ENCODE data around the gene MALL.
A peak's percentile ranks its signal among the peaks of the same experiment; 100 is the strongest.
"Not testable (repeated sequence)": the region's sequence is repeated elsewhere in the genome, so short reads cannot be mapped to it uniquely, and the experiment has no call there.

Gene MALL

DNA sequence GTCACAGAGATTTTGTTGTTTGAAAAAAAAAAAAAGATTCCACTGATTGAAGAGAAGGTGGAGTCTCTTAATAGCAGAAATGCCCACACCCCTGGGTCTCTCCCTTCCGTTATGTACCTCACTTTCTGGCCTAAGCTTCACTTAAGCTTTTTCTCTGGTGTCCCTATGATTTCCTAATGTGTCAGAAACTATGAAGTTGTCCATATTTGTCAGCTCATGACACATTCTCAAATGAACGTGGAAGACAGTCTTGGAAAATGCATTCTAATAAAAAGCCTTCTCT, 5.4 kb upstream of the MALL start:
- TF ChIP-seq, protein P1, sequence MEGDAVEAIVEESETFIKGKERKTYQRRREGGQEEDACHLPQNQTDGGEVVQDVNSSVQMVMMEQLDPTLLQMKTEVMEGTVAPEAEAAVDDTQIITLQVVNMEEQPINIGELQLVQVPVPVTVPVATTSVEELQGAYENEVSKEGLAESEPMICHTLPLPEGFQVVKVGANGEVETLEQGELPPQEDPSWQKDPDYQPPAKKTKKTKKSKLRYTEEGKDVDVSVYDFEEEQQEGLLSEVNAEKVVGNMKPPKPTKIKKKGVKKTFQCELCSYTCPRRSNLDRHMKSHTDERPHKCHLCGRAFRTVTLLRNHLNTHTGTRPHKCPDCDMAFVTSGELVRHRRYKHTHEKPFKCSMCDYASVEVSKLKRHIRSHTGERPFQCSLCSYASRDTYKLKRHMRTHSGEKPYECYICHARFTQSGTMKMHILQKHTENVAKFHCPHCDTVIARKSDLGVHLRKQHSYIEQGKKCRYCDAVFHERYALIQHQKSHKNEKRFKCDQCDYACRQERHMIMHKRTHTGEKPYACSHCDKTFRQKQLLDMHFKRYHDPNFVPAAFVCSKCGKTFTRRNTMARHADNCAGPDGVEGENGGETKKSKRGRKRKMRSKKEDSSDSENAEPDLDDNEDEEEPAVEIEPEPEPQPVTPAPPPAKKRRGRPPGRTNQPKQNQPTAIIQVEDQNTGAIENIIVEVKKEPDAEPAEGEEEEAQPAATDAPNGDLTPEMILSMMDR (IDR thresholded peaks at IDR 0.05; ENCODE audit: extremely low read depth, insufficient read depth, missing control alignments): no peak
- no peak for DNase-seq (ENCODE audit: low spot score)
- in situ Hi-C loops (cut with MboI; ENCODE audit: low pct_unique_long_range_greater_than_20kb, low sequenced_read_pairs, unreplicated experiment): no loop called here

DNA sequence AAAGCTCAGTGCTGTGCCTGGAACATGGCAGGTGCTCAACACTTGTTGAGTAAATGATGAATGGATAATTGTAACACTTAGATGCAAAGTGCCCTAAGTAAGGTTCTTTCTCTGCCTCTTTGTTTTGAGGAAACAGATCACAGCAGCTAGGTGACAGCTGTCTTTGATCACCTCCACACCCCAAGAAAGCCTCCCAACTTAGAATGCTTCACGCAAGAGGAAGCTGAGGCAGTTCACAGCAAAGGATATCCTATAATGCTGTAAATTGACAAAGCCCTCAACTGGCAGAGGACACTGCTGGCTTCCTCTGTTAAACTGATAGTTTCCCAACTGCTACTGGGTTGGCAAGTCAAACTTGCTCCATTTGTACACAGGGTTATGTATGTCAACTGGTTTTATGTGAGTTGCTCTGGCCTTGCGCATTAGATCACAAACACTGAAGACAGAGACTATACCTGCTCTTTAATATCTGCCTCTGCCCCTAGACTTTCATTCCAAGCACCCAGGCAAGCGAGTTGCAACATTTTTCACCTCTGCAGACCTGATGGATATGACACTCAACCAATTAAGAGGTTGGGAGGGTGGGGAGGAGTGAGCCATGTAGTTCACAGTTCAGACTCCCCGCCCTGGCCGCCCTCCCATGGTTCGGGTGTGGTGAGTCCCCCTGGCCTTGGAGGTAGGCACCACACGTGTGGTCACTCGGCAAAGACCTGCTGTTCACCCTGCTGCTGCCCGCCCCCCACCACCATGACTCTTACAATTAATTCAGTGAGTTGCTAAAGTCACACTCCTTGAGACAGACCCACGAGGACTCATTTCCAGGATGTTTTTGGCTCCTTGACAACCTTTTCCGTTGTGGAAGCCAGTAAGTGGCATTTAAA, 4.8 kb upstream of the MALL start:
- DNase-seq (ENCODE audit: low spot score): no peak
- in situ Hi-C loops (cut with MboI; ENCODE audit: low pct_unique_long_range_greater_than_20kb, low sequenced_read_pairs, unreplicated experiment): no loop called here
- TF ChIP-seq, protein P1 (IDR thresholded peaks at IDR 0.05; ENCODE audit: extremely low read depth, insufficient read depth, missing control alignments): no peak

DNA sequence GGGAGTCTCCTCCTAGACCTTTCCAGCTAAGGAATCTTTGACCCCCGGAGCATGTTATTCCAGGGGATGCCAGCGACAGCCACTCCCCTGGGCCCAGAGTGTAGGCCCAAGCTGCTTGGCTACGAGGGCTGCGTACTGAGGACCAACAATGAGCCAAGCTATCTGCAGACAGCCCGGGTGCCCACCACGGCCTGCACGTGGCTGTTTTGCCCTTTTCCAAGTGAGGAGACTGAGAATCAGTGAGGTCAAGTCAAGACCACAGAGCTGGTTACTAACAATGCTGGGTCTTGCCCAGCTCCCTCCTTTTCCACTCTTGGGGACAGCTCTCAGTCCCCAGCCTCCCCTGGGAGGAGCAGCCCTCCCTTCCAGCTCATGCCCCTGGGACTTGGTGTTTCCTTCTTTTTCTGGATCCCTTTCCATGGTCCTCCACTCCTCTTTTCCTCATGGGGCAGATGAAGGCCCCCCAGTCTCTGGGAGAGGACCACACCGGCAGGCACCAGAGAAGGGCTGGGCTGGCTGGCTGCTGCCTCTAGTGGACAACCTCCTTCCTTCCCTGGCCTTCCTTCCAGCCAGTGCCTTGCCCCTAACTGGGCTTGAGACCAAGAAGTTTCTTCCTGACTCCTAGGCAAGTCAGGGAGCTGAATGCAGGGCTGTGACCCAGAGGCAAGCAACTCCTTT, 550 bp upstream of the MALL start:
- no peak for DNase-seq (ENCODE audit: low spot score)
- TF ChIP-seq, protein P1 (IDR thresholded peaks at IDR 0.05; ENCODE audit: extremely low read depth, insufficient read depth, missing control alignments): peak; percentile 17
- in situ Hi-C loops (cut with MboI; ENCODE audit: low pct_unique_long_range_greater_than_20kb, low sequenced_read_pairs, unreplicated experiment): no loop called here

DNA sequence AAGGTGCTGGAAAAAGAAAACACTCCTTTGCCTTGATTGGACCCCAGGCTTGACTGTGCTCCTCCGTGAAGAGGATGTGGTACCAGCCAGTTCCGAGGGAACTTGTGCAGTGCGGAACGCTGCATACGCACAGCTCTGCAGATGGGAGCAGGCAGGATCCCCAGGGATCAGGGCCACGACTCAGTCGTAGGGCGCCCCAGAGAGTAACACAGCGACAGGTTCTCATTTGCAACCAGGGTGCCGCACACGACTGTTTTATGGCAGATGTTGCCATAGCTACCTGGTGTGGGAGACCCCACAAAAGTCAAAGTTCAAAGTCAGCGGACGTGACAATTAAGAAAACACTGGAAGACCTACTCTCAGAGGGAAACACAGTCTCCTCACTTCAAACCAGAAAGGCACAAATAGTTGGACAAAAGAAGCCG, 779 bp downstream of the MALL start:
- TF ChIP-seq, protein P1 (IDR thresholded peaks at IDR 0.05; ENCODE audit: extremely low read depth, insufficient read depth, missing control alignments): no peak
- in situ Hi-C loops (cut with MboI; ENCODE audit: low pct_unique_long_range_greater_than_20kb, low sequenced_read_pairs, unreplicated experiment): no loop called here
- no peak for DNase-seq (ENCODE audit: low spot score)

DNA sequence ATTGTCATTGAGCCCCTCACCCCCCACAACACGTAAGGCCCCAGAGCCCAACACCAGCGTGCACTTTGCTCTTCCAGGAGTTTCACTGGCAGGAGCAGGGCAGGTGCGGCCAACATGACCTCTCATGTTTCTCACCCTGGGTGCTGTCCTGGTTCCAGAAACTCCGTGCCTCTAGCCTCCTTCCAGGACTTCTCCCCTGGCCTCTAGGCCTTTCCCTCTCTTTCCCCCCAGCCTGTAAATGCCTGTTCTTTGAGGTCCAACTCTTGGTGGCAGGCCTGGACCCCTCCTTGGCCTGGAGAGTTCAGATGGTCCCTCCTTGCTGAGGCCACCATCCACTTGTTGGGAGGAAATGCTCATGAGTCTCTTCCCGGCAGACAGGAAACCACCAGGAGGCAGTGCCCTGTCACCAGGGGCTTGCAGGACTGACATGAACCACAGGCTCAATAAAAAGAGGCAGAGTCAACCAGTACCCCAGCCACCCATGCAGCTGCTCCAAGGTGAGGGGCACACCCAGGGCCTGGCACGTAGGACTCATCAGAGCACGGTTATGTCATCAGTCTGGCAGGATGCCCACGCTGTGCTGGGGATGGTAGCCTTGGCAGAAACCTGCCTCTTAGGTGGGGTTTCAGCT, 1.5 kb downstream of the MALL start:
- in situ Hi-C loops (cut with MboI; ENCODE audit: low pct_unique_long_range_greater_than_20kb, low sequenced_read_pairs, unreplicated experiment): no loop called here
- no peak for DNase-seq (ENCODE audit: low spot score)
- TF ChIP-seq, protein P1 (IDR thresholded peaks at IDR 0.05; ENCODE audit: extremely low read depth, insufficient read depth, missing control alignments): no peak

DNA sequence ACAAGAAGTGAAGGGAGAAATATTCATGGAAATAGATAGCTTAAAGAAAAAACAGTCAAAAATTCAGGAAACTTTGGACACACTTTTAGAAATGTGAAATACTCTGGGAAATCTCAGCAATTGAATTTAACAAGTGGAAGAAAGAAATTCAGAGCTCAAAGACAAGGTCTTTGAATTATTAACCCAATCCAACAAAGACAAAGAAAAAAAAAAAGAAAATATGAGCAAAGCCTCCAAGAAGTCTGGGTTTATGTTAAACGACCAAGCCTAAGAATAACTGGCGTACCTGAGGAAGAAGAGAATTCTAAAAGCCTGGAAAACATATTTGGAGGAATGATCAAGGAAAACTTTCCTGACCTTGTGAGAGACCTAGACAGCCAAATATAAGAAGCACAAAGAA, 7.3 kb downstream of the MALL start:
- DNase-seq (ENCODE audit: low spot score); in situ Hi-C loops (cut with MboI; ENCODE audit: low pct_unique_long_range_greater_than_20kb, low sequenced_read_pairs, unreplicated experiment): not testable (repeated sequence)
